ENCODE data around the gene EZH1. TPM values are rescaled to one million over a fixed set of nuclear protein-coding genes. Genes with fewer than 3 reads are reported as not detected.
"Not testable (repeated sequence)": the region's sequence is repeated elsewhere in the genome, so short reads cannot be mapped to it uniquely, and the experiment has no call there.

The EZH1 gene
- total and polyA plus RNA-seq, 2 experiments from 2014 or later = 9.5 to 22.5 TPM

DNA sequence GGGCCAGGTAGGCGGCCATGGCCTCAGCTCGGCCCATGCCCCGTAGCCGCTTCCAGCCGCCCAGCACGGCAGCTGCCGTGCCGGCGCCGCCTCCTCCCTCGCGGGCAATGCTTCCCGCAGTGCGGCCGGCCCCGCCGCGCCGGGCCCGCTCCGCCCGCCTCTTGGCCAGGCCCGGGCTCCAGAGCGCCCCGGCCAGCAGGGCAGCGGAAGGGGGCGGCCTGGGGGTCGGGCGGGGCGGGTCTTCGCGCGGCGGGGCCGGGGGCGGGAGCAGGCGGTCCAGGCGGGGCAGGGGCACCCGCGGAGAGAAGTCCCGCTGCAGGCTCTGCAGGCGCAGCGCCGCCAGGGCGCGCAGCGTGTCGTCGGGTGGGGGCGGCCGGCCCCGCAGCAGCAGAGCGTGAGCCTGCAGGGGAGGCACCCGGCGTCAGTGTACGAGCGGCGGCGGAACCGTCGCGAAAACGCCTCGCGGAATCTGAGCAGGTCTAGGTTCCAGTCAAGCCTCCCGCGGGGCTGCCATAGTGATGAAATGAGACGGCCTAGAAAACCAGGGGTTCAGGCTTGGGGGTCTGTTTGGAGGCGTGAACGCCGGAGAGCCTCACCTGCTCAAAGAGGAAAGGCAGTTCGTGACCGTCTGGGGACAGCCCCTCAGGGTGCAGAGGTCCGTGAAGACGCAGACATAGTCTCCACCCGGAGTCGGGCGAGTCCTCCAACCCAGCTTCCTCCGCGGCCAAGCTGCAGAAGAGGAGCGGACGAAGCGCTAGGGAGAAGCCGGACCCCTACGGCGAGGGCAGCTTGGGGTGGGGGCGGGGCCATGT lies 74.7 kb downstream of the EZH1 start:
- H3K9me2 ChIP-seq (replicated peaks; ENCODE audit: insufficient read depth) = no peaks in the 10 kb centered on the region
- H3K27me3 ChIP-seq = no peaks in the 10 kb centered on the region
- no peak overlapping the region for H3K27ac ChIP-seq
- DNase-seq (ENCODE audit: low spot score) = no peak
- H3K79me2 ChIP-seq = peaks cover 15% of the 10 kb centered on the region
- WGBS (ENCODE audit: low lambda C conversion rate, missing lambda C conversion rate) = 35% methylated on average over 36 of the region's 87 CpGs
- TF ChIP-seq, protein P1, sequence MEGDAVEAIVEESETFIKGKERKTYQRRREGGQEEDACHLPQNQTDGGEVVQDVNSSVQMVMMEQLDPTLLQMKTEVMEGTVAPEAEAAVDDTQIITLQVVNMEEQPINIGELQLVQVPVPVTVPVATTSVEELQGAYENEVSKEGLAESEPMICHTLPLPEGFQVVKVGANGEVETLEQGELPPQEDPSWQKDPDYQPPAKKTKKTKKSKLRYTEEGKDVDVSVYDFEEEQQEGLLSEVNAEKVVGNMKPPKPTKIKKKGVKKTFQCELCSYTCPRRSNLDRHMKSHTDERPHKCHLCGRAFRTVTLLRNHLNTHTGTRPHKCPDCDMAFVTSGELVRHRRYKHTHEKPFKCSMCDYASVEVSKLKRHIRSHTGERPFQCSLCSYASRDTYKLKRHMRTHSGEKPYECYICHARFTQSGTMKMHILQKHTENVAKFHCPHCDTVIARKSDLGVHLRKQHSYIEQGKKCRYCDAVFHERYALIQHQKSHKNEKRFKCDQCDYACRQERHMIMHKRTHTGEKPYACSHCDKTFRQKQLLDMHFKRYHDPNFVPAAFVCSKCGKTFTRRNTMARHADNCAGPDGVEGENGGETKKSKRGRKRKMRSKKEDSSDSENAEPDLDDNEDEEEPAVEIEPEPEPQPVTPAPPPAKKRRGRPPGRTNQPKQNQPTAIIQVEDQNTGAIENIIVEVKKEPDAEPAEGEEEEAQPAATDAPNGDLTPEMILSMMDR (IDR thresholded peaks at IDR 0.05; ENCODE audit: poor library complexity) = no peak
- TF ChIP-seq EZH2phosphoT487 (IDR thresholded peaks at IDR 0.05; ENCODE audit: low read depth, severe bottlenecking, unreplicated experiment) = no peak
- TF ChIP-seq EZH2 (IDR thresholded peaks at IDR 0.05; ENCODE audit: borderline replicate concordance) = no peak
- no peaks in the 10 kb centered on the region for H3K9me3 ChIP-seq (ENCODE audit: low read depth)
- no peak overlapping the region for H3K4me3 ChIP-seq
- no peaks in the 10 kb centered on the region for H3K36me3 ChIP-seq (replicated peaks; ENCODE audit: insufficient read depth, low read depth)
- no peak overlapping the region for H3K4me2 ChIP-seq
- no peak overlapping the region for H2AFZ ChIP-seq
- peaks cover 13% of the 10 kb centered on the region for H4K20me1 ChIP-seq (ENCODE audit: insufficient read depth, poor library complexity, severe bottlenecking)
- H3K4me1 ChIP-seq (ENCODE audit: insufficient read depth) = peaks cover 33% of the 10 kb centered on the region

GRCh38 chr17:42669705-42669976 lies 75.2 kb downstream of the EZH1 start:
- H2AFZ ChIP-seq = no peak overlapping the region
- no peak for DNase-seq (ENCODE audit: low spot score)
- WGBS (ENCODE audit: low lambda C conversion rate, missing lambda C conversion rate) = 72% methylated on average over 6 of the region's 12 CpGs
- peaks cover 8% of the 10 kb centered on the region for H4K20me1 ChIP-seq (ENCODE audit: insufficient read depth, poor library complexity, severe bottlenecking)
- no peaks in the 10 kb centered on the region for H3K9me3 ChIP-seq (ENCODE audit: low read depth)
- H3K4me1 ChIP-seq (ENCODE audit: insufficient read depth) = peaks cover 27% of the 10 kb centered on the region
- no peaks in the 10 kb centered on the region for H3K9me2 ChIP-seq (replicated peaks; ENCODE audit: insufficient read depth)
- H3K4me2 ChIP-seq = no peak overlapping the region
- no peaks in the 10 kb centered on the region for H3K36me3 ChIP-seq (replicated peaks; ENCODE audit: insufficient read depth, low read depth)
- H3K27me3 ChIP-seq = no peaks in the 10 kb centered on the region
- TF ChIP-seq EZH2 (IDR thresholded peaks at IDR 0.05; ENCODE audit: borderline replicate concordance) (no peak), EZH2phosphoT487 (IDR thresholded peaks at IDR 0.05; ENCODE audit: low read depth, severe bottlenecking, unreplicated experiment) (no peak)
- TF ChIP-seq, protein P1 (IDR thresholded peaks at IDR 0.05; ENCODE audit: poor library complexity) = no peak
- no peak overlapping the region for H3K4me3 ChIP-seq
- peaks cover 10% of the 10 kb centered on the region for H3K79me2 ChIP-seq
- H3K27ac ChIP-seq = no peak overlapping the region

DNA sequence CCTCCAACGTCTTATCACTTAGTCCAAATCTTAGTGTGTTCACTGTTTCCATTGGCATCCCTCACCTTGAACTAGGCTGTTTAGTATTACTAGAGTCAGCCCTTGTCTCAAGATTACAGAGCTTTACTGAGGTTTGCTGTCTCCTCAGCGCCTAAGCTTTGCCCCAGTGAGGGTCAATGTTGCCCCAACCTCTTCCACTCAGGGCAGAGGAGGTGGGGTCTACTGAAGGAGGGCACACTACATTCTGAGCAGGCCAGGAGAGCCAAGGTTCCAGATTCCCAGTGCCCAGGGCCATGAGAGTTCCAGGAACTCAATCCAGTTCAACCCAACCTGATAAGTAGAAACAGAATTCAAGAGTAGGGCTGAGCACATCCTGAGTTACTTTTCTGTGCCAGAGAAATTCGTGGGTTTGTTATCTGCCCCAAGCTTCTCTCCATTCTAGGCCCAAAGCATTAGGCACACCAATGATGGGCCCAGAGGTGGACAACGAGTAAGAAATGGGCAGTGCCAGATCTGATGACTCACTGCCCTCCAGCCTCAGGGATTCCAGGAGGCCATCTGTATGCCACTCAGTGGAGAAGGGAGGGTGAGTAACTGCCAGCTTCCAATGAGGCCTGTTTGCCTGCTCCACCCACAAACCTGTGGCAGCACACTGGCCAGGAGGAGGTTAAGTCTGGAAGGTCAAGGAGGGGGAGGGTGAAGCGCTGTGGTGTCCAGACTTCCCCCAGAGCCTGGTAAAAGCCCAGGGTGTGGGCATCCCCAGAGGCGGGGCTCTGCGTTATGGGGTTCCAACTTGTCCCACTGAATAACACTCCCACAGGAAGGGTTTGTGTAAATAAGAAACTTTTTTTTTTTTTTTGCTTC lies 77.5 kb downstream of the EZH1 start:
- no peak for TF ChIP-seq EZH2phosphoT487 (IDR thresholded peaks at IDR 0.05; ENCODE audit: low read depth, severe bottlenecking, unreplicated experiment)

GRCh38 chr17:42666126-42666525 lies 78.7 kb downstream of the EZH1 start:
- H4K20me1 ChIP-seq (ENCODE audit: insufficient read depth, poor library complexity, severe bottlenecking); H3K27ac ChIP-seq; H2AFZ ChIP-seq; H3K79me2 ChIP-seq; H3K9me2 ChIP-seq (replicated peaks; ENCODE audit: insufficient read depth); H3K9me3 ChIP-seq (ENCODE audit: low read depth); H3K27me3 ChIP-seq; H3K4me2 ChIP-seq; H3K36me3 ChIP-seq (replicated peaks; ENCODE audit: insufficient read depth, low read depth); DNase-seq (ENCODE audit: low spot score); H3K4me3 ChIP-seq: not testable (repeated sequence)
- WGBS (ENCODE audit: low lambda C conversion rate, missing lambda C conversion rate) = 98% methylated on average over 12 of the region's 16 CpGs
- H3K4me1 ChIP-seq (ENCODE audit: insufficient read depth) = peaks cover 16% of the 10 kb centered on the region

More for the DNA sequence above, 77.5 kb downstream of the EZH1 start:
- H3K4me2 ChIP-seq = no peak overlapping the region
- peaks cover 16% of the 10 kb centered on the region for H3K4me1 ChIP-seq (ENCODE audit: insufficient read depth)
- peak; percentile 64 for DNase-seq (ENCODE audit: low spot score)
- H3K27ac ChIP-seq = peak overlapping the region; percentile 80
- no peaks in the 10 kb centered on the region for H3K9me3 ChIP-seq (ENCODE audit: low read depth)
- H3K27me3 ChIP-seq = no peaks in the 10 kb centered on the region
- H4K20me1 ChIP-seq (ENCODE audit: insufficient read depth, poor library complexity, severe bottlenecking) = no peaks in the 10 kb centered on the region
- 69% methylated on average over 7 of the region's 7 CpGs for WGBS (ENCODE audit: low lambda C conversion rate, missing lambda C conversion rate)
- no peak overlapping the region for H3K4me3 ChIP-seq
- H3K9me2 ChIP-seq (replicated peaks; ENCODE audit: insufficient read depth) = no peaks in the 10 kb centered on the region
- no peaks in the 10 kb centered on the region for H3K36me3 ChIP-seq (replicated peaks; ENCODE audit: insufficient read depth, low read depth)
- H2AFZ ChIP-seq = no peak overlapping the region
- H3K79me2 ChIP-seq = no peaks in the 10 kb centered on the region
